ENCODE results near the gene HSPA4. TPM values are rescaled to one million over a fixed set of nuclear protein-coding genes. Genes with fewer than 3 reads are reported as not detected.

The HSPA4 gene
- total RNA-seq, 2 donors from 2014 or later: 51.1 to 73.5 TPM

DNA sequence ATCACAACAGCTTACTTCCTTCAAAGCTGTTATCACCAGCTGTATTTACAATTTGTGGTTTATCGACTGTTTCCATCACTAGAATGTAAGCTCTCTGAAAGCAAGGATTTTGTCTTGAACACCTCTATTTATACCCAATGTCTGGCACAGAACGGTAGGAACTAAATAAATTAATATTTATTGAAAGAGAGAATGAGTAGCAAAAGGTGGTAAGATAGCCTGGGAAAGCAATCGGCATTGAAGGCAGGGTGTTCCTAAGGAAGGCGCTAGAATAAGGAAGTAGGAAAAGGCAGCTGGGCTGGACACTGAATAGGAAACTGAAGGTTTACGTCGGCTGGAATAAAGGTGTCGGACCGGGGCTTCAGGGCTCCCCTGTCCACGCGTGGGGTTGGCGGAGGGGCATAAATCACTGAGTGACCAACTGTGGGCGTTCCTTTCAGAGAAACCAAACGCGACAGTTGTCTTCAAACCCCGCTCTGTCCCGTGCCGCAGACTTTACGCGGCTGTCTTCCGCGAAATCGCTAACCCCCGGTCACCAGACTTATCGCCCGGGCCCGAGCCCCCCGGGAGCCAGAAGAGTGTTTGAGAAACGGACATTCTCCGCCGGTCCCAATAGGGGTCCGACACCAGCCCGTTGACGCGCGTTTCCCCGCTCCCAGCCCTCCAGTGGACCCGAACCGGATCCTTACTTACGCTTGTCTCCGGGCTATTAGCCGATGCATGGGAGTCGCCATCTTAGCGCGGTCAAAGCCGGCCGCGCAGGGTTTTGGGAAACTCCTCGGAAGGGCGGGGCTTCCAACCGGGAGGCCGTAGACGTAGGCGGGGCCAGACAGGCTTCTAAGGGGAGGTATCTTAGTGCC is 25.8 kb upstream of the HSPA4 start, which contains the start of gene ZCCHC10:
Gene ZCCHC10 (minus strand): TSS at position 746 of the 860 bp plus-strand sequence. CDS start 12 bp downstream, at position 734.
- intact Hi-C loops (cut with DNase I): no loop called here
- H3K36me3 ChIP-seq: no peaks in the 10 kb centered on the region
- TF ChIP-seq CTCF (IDR thresholded peaks at IDR 0.05) (no peak), POLR2AphosphoS5 (IDR thresholded peaks at IDR 0.05) (peak; percentile 92), POLR2A (IDR thresholded peaks at IDR 0.05) (peak; percentile 86)
- no peaks in the 10 kb centered on the region for H3K9me3 ChIP-seq
- H3K27me3 ChIP-seq (replicated peaks; ENCODE audit: insufficient read depth): no peaks in the 10 kb centered on the region
- H3K4me3 ChIP-seq: peak within 1 kb of the TSS; percentile 74 to 94
- DNase-seq (ENCODE audit: low spot score): peak; percentile 91
- WGBS: under 1% methylated on average over 49 of the region's 53 CpGs
- H3K27ac ChIP-seq: peak within 1 kb of the TSS; percentile 88 to 97
- H3K4me1 ChIP-seq (replicated peaks): peaks cover 3% of the 10 kb centered on the region

DNA sequence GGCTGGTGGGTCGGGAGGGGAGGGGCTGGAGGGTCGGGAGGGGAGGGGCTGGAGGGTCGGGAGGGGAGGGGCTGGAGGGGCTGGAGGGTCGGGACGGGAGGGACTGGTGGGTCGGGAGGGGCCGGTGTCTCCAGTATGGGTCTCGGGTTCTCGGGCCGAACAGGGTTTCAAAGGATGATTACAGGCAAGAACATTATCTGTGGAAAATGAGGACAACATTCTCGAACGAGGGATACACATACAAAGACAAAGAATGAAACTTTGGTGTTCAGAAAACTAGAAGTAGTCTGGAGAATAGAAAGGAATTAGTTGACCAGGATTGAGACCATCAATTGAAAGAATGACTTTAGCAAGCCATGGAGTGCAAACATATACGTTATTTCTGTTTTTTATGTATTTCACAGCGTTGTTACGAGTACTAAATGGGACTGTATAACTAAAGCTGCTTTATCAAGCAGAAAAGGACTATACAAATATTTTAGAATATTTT is 25.1 kb upstream of the HSPA4 start:
- no peak for TF ChIP-seq POLR2AphosphoS5 (IDR thresholded peaks at IDR 0.05)
- TF ChIP-seq CTCF (IDR thresholded peaks at IDR 0.05): no peak
- no peak for TF ChIP-seq POLR2A (IDR thresholded peaks at IDR 0.05)
- peaks cover 3% of the 10 kb centered on the region for H3K4me1 ChIP-seq (replicated peaks)
- DNase-seq (ENCODE audit: low spot score): no peak
- intact Hi-C loops (cut with DNase I): no loop called here
- H3K27me3 ChIP-seq (replicated peaks; ENCODE audit: insufficient read depth): no peaks in the 10 kb centered on the region
- H3K9me3 ChIP-seq: no peaks in the 10 kb centered on the region
- peak overlapping the region; percentile 88 to 97 for H3K27ac ChIP-seq
- H3K4me3 ChIP-seq: peak overlapping the region; percentile 74 to 94
- WGBS: 7% methylated on average over 15 of the region's 15 CpGs
- H3K36me3 ChIP-seq: no peaks in the 10 kb centered on the region

GRCh38 chr5:133029416-133029815 is 22.4 kb upstream of the HSPA4 start:
- Histone ChIP-seq H3K27me3 (replicated peaks; ENCODE audit: insufficient read depth) (no peaks in the 10 kb centered on the region), H3K4me1 (replicated peaks) (peaks cover 3% of the 10 kb centered on the region), H3K27ac (no peak overlapping the region), H3K4me3 (no peak overlapping the region), H3K36me3 (no peaks in the 10 kb centered on the region), H3K9me3 (no peaks in the 10 kb centered on the region)
- intact Hi-C loops (cut with DNase I): no loop called here
- no peak for DNase-seq (ENCODE audit: low spot score)
- no peak for TF ChIP-seq POLR2AphosphoS5 (IDR thresholded peaks at IDR 0.05)
- no peak for TF ChIP-seq CTCF (IDR thresholded peaks at IDR 0.05)
- TF ChIP-seq POLR2A (IDR thresholded peaks at IDR 0.05): no peak
- WGBS: 100% methylated on average over 1 of the region's 1 CpG

DNA sequence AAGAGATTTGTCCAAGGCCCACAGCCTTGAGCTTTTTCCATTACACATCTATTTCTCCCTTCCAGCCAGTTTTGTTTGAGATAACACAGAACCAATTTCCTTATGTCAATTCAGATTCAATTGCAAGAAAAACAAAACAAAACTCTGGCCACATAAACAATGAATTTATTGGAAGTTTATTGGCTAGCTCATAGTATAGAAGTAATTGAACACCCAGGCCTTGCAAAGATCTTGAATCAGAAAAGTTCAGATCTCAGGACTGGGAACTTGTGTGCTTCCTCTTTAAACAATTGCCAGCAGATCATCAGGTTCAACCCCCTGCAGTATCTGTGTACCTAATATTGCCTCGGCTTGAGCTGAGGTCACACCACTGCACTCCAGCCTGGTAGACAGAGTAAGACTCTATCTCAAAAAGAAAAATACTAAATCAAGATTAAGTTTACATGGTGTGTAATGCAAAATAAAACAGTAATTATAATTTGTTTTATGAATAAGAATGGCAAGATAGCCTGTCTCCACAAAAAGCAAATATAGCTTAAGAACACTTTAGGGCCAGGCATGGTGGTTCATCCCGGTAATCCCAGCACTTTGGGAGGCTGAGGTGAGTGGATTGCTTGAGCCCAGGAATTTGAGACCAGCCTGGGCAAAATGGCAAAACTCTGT is 21.3 kb upstream of the HSPA4 start:
- no peaks in the 10 kb centered on the region for H3K27me3 ChIP-seq (replicated peaks; ENCODE audit: insufficient read depth)
- no peak for DNase-seq (ENCODE audit: low spot score)
- H3K9me3 ChIP-seq: no peaks in the 10 kb centered on the region
- H3K27ac ChIP-seq: no peak overlapping the region
- TF ChIP-seq POLR2A (IDR thresholded peaks at IDR 0.05) (no peak), POLR2AphosphoS5 (IDR thresholded peaks at IDR 0.05) (no peak), CTCF (IDR thresholded peaks at IDR 0.05) (no peak)
- H3K36me3 ChIP-seq: no peaks in the 10 kb centered on the region
- intact Hi-C loops (cut with DNase I): no loop called here
- H3K4me1 ChIP-seq (replicated peaks): peaks cover 3% of the 10 kb centered on the region
- no peak overlapping the region for H3K4me3 ChIP-seq
- 62% methylated on average over 2 of the region's 2 CpGs for WGBS

Data from prostate gland (tissue), 2 donors.